Fibroblast of villous mesenchyme (primary cell): ENCODE measurements around the gene CNNM3. TPM values are rescaled to one million over a fixed set of nuclear protein-coding genes. Genes with fewer than 3 reads are reported as not detected.

Experiments used
- DNase-seq: peaks from one replicate; pipeline ENCODE4 v3.0.0-alpha.2; 2010; ENCODE audit warnings: low read depth
- H3K4me3 ChIP-seq: 2 replicates; pipeline ENCODE4 v1.5.1; 2011; ENCODE audit warnings: low read depth, mild to moderate bottlenecking, low read length
- total RNA-seq: library from RNA; depleted of rRNA; stranded (reverse); fragments of >200 nt; gene quantifications from 2 replicates; pipeline ENCODE4 v1.2.3, GENCODE V29; 2012
- TF ChIP-seq, protein P1 (sequence below): IDR thresholded peaks from 2 replicates; pipeline ENCODE4 v1.5.1; 2012; ENCODE audit warnings: low read depth, mild to moderate bottlenecking, low read length; ENCODE audit not compliant: insufficient read depth

Gene CNNM3
- total RNA-seq, 1 donor = 8.6 TPM

- no peak overlapping the region for H3K4me3 ChIP-seq
- TF ChIP-seq, protein P1, sequence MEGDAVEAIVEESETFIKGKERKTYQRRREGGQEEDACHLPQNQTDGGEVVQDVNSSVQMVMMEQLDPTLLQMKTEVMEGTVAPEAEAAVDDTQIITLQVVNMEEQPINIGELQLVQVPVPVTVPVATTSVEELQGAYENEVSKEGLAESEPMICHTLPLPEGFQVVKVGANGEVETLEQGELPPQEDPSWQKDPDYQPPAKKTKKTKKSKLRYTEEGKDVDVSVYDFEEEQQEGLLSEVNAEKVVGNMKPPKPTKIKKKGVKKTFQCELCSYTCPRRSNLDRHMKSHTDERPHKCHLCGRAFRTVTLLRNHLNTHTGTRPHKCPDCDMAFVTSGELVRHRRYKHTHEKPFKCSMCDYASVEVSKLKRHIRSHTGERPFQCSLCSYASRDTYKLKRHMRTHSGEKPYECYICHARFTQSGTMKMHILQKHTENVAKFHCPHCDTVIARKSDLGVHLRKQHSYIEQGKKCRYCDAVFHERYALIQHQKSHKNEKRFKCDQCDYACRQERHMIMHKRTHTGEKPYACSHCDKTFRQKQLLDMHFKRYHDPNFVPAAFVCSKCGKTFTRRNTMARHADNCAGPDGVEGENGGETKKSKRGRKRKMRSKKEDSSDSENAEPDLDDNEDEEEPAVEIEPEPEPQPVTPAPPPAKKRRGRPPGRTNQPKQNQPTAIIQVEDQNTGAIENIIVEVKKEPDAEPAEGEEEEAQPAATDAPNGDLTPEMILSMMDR = no peak
- DNase-seq = no peak
Measured at GRCh38 chr2:96866586-96866985, 50.5 kb downstream of the CNNM3 start.

- peak overlapping the region; percentile 81 for H3K4me3 ChIP-seq
- no peak for DNase-seq
- TF ChIP-seq, protein P1 = no peak
Measured at GRCh38 chr2:96866986-96867755, 51.1 kb downstream of the CNNM3 start.

GRCh38 chr2:96867756-96868554 is 51.9 kb downstream of the CNNM3 start:
- TF ChIP-seq, protein P1 = no peak
- H3K4me3 ChIP-seq = peak overlapping the region; percentile 81
- no peak for DNase-seq

DNA sequence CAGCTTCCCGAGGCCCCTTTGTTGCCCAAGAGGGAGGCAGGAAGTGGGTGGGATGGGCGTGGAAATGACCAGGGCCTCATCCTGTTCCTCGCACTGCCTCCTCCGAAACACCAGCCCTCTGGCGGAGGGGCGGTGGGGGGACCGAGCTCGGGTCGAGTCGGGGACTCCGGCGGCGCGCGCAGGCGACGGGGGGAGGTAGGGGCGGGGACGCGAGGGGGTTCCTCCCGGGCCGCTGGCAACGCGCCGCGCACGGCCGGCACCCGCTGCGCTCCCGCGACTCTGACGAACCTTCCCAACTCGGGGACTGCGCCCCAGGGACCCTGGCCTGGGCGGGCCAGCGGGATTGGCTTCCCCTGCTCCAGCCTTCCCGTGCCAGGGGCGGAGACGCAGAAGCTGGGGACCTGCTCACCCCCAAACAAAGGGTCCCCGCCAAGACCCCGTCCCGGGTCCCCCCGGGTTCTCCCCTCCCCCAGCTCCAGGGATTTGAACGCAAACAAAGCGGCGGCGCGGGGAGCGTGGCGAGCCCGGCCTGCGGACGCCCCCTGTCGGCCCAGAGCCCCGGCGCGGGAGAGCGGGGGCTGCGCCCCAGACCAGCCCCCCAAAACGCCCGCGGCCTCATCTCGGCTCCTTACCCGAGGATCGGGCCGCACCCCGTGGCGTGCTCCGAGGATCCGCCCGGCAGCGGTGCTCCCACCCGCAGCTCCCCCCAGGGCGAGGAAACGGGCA is 52.6 kb downstream of the CNNM3 start:
- TF ChIP-seq, protein P1 = peak; percentile 71
- H3K4me3 ChIP-seq = peak overlapping the region; percentile 81
- DNase-seq = peak; percentile 96

DNA sequence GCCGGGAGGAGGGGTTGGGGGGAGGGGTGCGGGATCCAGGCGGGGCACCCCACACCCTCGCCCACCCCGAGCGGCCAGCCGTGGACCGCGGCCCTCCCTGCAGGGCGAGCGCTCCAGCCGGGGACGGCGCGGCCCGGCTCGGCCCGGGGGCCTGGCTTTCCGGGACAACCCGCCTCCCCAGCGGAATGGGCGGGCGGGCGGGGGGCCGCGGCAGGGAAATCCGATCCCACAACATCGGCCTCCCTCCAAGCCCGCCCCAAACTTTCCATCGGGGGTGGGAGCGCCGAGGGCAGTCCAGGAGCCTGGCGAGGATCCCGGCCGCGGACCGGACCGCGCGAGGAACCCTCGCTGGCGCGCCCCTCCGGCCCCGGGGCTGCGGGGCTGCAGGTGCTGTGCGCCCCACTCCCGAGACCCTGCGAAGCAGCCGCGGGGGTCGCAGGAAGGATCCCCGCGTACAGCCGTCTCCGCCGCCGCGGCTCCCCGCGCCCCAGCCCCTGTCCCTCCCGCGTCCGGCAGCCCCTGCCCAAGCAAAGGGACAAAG is 53.3 kb downstream of the CNNM3 start:
- TF ChIP-seq, protein P1 = no peak
- H3K4me3 ChIP-seq = peak overlapping the region; percentile 81
- peak; percentile 87 for DNase-seq

DNA sequence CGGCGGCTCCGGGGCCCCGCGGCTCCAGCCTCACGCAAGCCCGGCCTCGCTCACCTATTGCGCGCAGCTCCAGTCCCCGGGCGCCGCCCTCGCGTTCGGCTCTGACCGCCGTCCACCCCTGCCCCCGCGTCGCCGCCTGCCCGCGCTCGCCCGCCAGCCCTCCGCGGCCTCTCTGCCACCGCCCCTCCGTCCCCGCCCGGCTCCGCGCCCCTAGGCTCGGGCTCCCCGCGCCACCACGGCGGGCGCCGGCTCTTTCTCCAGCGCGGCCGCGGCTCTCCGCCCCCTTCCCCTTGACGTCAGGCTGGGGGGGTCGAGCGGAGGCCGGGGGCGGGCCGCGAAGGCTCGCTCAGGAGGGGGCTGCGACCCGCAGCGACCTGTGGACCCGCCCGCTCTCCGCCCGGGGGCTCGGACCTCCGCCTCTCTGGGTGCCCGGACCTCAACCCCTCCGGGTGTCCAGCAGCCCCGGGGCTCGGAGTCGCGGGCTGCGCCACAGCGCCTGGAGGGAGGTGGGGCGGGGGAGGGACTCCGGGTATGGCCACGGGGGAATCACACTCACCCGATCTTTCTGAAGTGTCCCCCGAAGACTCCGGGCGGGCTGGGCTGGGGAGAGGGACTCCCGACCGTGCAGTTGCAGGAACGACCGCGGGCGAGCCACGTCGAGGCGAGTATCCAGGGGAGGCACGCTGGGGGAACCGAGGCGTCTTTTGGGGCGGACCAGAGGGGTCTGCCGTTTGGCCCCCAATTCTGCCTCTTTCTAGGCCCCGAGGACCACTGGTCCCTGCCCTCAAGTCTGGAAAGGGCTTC is 54.0 kb downstream of the CNNM3 start, which contains the start of gene SEMA4C:
SEMA4C (minus strand) TSS at position 259 of the 804 bp plus-strand sequence. CDS start 2,194 bp downstream, outside the sequence.
- H3K4me3 ChIP-seq = peak within 1 kb of the TSS; percentile 81
- DNase-seq = no peak
- TF ChIP-seq, protein P1 = no peak
